ENCODE data around the gene MAP3K19.

- TF ChIP-seq BACH2 (CRISPR knock-in tag; IDR thresholded peaks at IDR 0.05; ENCODE audit: borderline replicate concordance) (no peak), SNAI2 (CRISPR knock-in tag; IDR thresholded peaks at IDR 0.05) (no peak), PPARA (CRISPR knock-in tag; IDR thresholded peaks at IDR 0.05; ENCODE audit: borderline replicate concordance) (no peak), CSRNP3 (CRISPR knock-in tag; IDR thresholded peaks at IDR 0.05) (no peak), ZNF8 (CRISPR knock-in tag; IDR thresholded peaks at IDR 0.05) (no peak), ARNTL (CRISPR knock-in tag; IDR thresholded peaks at IDR 0.05; ENCODE audit: borderline replicate concordance, low read depth) (no peak), ZC3H10 (CRISPR knock-in tag; IDR thresholded peaks at IDR 0.05) (no peak), RARB (CRISPR knock-in tag; IDR thresholded peaks at IDR 0.05) (no peak), ESRRG (CRISPR knock-in tag; IDR thresholded peaks at IDR 0.05) (no peak), ZFP30 (CRISPR knock-in tag; IDR thresholded peaks at IDR 0.05) (no peak), GLIS3 (CRISPR knock-in tag; IDR thresholded peaks at IDR 0.05) (no peak), TSHZ2 (CRISPR knock-in tag; IDR thresholded peaks at IDR 0.05) (no peak), TCF4 (CRISPR knock-in tag; IDR thresholded peaks at IDR 0.05; ENCODE audit: borderline replicate concordance) (no peak)
- TF ChIP-seq, protein P1, sequence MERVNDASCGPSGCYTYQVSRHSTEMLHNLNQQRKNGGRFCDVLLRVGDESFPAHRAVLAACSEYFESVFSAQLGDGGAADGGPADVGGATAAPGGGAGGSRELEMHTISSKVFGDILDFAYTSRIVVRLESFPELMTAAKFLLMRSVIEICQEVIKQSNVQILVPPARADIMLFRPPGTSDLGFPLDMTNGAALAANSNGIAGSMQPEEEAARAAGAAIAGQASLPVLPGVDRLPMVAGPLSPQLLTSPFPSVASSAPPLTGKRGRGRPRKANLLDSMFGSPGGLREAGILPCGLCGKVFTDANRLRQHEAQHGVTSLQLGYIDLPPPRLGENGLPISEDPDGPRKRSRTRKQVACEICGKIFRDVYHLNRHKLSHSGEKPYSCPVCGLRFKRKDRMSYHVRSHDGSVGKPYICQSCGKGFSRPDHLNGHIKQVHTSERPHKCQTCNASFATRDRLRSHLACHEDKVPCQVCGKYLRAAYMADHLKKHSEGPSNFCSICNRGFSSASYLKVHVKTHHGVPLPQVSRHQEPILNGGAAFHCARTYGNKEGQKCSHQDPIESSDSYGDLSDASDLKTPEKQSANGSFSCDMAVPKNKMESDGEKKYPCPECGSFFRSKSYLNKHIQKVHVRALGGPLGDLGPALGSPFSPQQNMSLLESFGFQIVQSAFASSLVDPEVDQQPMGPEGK (CRISPR knock-in tag; IDR thresholded peaks at IDR 0.05; ENCODE audit: borderline replicate concordance): no peak
Observed at GRCh38 chr2:135072125-135072997, 25.1 kb upstream of the MAP3K19 start.

Data from SK-N-SH treated with all-trans-retinoic acid at 6 μM for 48 hours (cell line).